ENCODE data around the gene OR52N5. TPM values are rescaled to one million over a fixed set of nuclear protein-coding genes. Genes with fewer than 3 reads are reported as not detected.

The OR52N5 gene
- polyA plus RNA-seq (2013, experiment 1 of 2), result not detected
- not detected for polyA plus RNA-seq (2013, experiment 2 of 2)

DNA sequence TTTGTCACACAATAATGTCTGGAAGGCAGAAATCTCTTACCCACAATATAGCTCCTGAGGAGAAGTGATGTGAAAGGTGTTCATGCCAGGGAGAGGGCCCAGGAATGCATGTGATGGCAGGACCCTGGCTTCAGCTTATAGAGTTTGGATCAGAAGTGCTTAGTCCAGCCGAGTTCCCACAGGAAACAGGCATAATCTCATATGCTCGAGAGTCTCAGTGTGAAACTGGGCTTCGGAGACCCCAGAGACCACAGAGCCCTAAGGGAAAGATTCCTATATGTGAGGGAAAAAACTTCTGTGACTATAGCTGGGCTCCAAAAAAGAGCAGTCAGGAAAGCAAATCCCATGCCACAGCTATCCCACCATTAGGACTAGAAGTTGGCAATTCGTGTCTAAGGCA is at the start of gene OR52N5:
TSS of gene OR52N5 (minus strand) at position 101 of the 400 bp plus-strand sequence. CDS start 4,721 bp downstream, outside the sequence.
- no peaks in the 10 kb centered on the region for H3K4me1 ChIP-seq (ENCODE audit: control insufficient read depth, insufficient read depth, low read length, poor library complexity, severe bottlenecking)
- no CpG with 5 or more reads among the region's 4 CpGs for WGBS, 2 experiments (ENCODE audit: insufficient coverage in 2 of 2)
- no peaks in the 10 kb centered on the region for H3K9me3 ChIP-seq (ENCODE audit: control insufficient read depth, low read length)
- H3K36me3 ChIP-seq (ENCODE audit: control insufficient read depth, insufficient read depth, low read length), result no peaks in the 10 kb centered on the region
- H3K4me3 ChIP-seq (ENCODE audit: extremely low read depth, insufficient read depth, low read length, poor library complexity, severe bottlenecking), result no peak within 1 kb of the TSS
- H3K27ac ChIP-seq (ENCODE audit: low read depth, low read length, severe bottlenecking), result no peak within 1 kb of the TSS

DNA sequence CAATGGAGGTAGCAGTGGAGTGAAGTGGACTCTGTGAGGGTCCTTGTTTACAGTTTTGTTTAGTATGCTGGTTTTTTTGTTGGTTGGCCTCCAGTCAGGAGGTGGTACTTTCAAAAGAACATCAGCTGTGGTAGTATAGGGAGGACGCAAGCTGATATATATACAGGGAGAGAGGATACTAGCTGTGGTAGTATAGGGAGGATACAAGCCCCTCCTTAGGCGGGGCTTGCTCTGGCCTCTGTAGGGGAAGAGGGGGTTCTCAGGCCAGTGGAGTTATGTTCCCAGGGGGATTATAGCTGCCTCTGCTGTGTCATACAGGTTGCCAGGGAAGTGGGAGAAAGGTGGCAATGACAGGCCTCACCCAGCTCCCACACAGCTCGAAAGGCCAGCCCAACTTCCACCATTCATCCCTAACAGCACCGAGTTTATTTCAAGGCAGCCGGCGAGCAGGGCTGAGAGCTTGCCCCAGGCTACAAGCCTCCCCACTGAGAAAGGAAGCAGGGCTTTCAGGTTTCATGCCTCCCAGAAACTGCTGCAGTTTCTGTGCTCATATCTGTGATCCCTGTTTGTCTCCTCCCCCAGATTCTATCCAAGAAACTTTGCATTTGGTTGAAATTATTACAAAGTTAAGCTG is 48.2 kb upstream of the OR52N5 start:
- H3K27ac ChIP-seq (ENCODE audit: low read depth, low read length, severe bottlenecking), result no peak overlapping the region
- H3K4me1 ChIP-seq (ENCODE audit: control insufficient read depth, insufficient read depth, low read length, poor library complexity, severe bottlenecking), result no peaks in the 10 kb centered on the region
- H3K4me3 ChIP-seq (ENCODE audit: extremely low read depth, insufficient read depth, low read length, poor library complexity, severe bottlenecking), result no peak overlapping the region
- H3K36me3 ChIP-seq (ENCODE audit: control insufficient read depth, insufficient read depth, low read length), result no peaks in the 10 kb centered on the region
- WGBS, 2 experiments (ENCODE audit: insufficient coverage in 2 of 2), result 42 to 100% methylated on average over 1 to 5 of the region's 6 CpGs
- H3K9me3 ChIP-seq (ENCODE audit: control insufficient read depth, low read length), result no peaks in the 10 kb centered on the region

DNA sequence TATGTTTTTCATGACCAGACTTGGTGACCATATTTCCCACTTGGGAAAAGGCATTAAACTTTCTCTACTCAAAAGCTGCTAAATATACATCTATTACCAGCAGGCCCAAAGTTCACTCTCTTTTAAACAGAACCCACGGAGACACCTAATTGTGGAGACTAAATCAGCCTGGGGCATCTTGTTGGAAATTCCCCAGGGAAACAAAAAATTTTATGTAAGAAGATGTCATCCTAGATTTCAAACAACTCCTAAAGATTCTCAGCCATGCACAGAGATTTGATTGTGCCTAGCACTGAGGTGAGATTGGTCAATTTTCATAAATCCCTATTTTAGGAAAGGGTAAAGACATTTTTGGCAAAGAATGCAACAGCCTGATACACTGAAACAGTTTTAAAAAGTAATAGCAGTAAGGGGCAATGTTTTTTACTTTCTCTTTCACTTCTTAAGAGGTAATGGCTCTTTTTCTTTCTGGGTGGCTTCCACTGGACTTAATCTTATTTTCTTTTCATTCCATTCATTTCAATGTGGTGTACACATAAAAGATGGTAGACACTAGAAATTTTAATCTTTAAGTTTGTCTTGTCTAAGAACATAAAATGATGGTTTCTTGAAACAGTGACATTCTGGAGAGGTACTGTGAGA is 35.2 kb upstream of the OR52N5 start:
- Histone ChIP-seq H3K36me3 (ENCODE audit: control insufficient read depth, insufficient read depth, low read length) (no peaks in the 10 kb centered on the region), H3K9me3 (ENCODE audit: control insufficient read depth, low read length) (no peaks in the 10 kb centered on the region), H3K4me3 (ENCODE audit: extremely low read depth, insufficient read depth, low read length, poor library complexity, severe bottlenecking) (no peak overlapping the region), H3K27ac (ENCODE audit: low read depth, low read length, severe bottlenecking) (no peak overlapping the region), H3K4me1 (ENCODE audit: control insufficient read depth, insufficient read depth, low read length, poor library complexity, severe bottlenecking) (no peaks in the 10 kb centered on the region)
- WGBS, 2 experiments (ENCODE audit: insufficient coverage in 2 of 2), result no CpG with 5 or more reads among the region's 1 CpG

DNA sequence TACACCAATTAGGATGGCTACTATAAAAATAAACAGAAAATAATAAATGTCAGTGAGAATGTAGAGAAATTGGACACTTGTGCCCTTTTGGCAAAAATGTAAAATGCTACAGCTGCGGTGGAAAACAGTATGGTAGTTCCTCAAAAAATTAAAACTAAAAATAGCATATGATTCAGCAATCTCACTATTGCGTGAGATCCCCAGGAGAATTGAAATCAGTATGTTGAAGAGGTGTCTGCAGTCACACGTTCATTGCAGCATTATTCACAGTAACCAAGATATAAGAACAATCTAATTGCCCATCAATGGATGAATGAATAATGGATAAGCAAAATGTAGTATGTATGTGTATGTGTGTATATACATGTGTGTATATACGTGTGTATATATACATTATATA is 32.4 kb upstream of the OR52N5 start:
- H3K4me1 ChIP-seq (ENCODE audit: control insufficient read depth, insufficient read depth, low read length, poor library complexity, severe bottlenecking), result no peaks in the 10 kb centered on the region
- no CpG with 5 or more reads among the region's 4 CpGs for WGBS, 2 experiments (ENCODE audit: insufficient coverage in 2 of 2)
- H3K36me3 ChIP-seq (ENCODE audit: control insufficient read depth, insufficient read depth, low read length), result no peaks in the 10 kb centered on the region
- H3K9me3 ChIP-seq (ENCODE audit: control insufficient read depth, low read length), result no peaks in the 10 kb centered on the region
- H3K27ac ChIP-seq (ENCODE audit: low read depth, low read length, severe bottlenecking), result no peak overlapping the region
- H3K4me3 ChIP-seq (ENCODE audit: extremely low read depth, insufficient read depth, low read length, poor library complexity, severe bottlenecking), result no peak overlapping the region

DNA sequence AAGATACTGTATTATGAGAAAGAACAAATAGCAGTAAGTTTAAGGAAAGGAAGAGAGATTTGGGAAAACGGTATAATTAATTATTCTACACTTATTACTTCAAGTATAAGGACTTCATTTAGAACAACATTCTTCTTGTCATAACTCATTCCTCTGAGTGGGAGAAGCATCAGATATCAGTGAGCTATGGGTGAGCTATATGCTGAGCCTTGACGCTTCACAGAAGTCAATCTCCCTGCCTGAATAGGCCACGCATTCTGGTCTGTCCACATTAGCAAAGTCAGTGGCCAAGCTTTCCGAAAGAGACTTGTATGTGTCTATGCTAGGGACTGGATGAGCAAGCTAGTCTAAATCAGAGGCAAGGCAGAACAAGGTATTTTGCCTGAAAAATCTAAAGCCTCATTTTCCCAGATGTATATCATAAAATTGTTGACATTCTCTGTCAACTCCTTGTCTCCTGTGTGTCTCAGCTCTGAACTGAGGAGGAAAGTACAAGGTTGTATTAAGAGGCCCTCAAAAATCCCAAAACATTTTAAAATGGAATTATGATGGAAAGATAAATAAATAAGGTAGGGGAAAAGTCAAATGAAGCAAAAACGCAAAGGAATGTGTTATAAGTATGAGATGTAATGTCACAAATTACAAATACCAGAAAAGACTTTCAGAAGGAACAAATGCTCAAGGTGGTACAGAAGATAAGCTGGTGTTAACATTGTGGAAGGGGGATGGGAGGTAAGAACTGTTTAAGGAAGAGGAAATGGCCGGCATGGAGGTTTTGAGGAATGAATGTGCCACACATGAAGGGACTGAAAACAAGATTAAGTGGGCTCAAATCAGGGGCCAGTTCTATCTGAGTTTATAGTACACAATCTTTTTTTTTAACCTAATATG is 27.0 kb upstream of the OR52N5 start:
- WGBS, 2 experiments (ENCODE audit: insufficient coverage in 2 of 2), result 90 to 91% methylated on average over 2 to 4 of the region's 6 CpGs
- no peaks in the 10 kb centered on the region for H3K36me3 ChIP-seq (ENCODE audit: control insufficient read depth, insufficient read depth, low read length)
- no peak overlapping the region for H3K27ac ChIP-seq (ENCODE audit: low read depth, low read length, severe bottlenecking)
- H3K4me3 ChIP-seq (ENCODE audit: extremely low read depth, insufficient read depth, low read length, poor library complexity, severe bottlenecking), result no peak overlapping the region
- no peaks in the 10 kb centered on the region for H3K4me1 ChIP-seq (ENCODE audit: control insufficient read depth, insufficient read depth, low read length, poor library complexity, severe bottlenecking)
- no peaks in the 10 kb centered on the region for H3K9me3 ChIP-seq (ENCODE audit: control insufficient read depth, low read length)

DNA sequence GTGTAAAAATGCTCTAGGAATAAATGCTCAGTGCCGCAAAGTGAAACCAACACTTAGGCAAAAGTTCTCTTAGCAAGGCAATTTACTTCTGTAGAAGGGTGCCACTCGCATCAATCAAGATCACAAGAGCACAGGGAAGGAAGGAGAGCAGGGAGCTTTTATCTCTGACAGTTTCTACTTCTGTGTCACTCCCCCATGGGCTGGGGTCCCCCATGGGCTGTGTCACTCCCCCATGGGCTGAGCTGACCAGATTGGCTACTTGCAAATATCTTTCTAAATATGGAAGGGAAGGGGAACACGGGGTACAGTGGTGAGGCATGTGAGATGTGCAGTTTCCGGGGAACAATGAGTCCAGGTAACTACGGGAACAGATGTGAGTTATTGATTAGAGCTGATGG is 26.0 kb upstream of the OR52N5 start:
- Histone ChIP-seq H3K27ac (ENCODE audit: low read depth, low read length, severe bottlenecking) (no peak overlapping the region), H3K4me3 (ENCODE audit: extremely low read depth, insufficient read depth, low read length, poor library complexity, severe bottlenecking) (no peak overlapping the region), H3K36me3 (ENCODE audit: control insufficient read depth, insufficient read depth, low read length) (no peaks in the 10 kb centered on the region), H3K9me3 (ENCODE audit: control insufficient read depth, low read length) (no peaks in the 10 kb centered on the region), H3K4me1 (ENCODE audit: control insufficient read depth, insufficient read depth, low read length, poor library complexity, severe bottlenecking) (no peaks in the 10 kb centered on the region)
- WGBS, 2 experiments (ENCODE audit: insufficient coverage in 2 of 2), result 90 to 92% methylated on average over 4 to 5 of the region's 5 CpGs

DNA sequence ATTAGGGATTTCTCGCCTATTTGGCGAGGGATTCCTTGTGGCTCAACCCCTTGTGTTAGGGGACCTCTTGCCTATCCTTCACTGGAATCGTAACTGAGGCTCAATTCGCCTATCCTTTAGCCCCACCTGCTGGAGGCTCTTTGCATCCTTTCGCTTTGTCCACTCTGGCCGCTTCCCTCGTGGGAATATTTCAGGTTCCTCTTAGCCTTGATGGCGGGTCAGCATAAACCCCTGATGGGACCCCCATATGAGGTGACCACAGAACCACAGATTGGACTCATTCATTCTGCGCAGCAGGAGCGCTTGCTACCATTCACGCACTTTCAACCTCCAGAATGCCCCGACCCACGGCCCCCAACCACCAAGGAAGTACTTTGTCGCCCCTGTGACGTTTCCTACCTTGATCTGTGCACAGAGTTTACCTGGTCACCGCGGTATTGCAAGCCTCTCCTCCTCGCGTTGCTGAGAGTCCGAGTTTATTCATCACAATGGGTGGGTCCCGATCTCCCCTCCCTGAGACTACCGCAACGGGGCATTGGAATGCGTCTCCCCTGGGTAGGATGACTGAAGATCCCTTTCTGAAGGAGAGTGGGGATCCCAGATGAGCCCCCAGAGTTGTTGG is 25.5 kb upstream of the OR52N5 start, which contains the start of gene OR52N2:
TSS of gene OR52N2 (plus strand) at position 425 of the 622 bp plus-strand sequence. CDS start 11,412 bp downstream, outside the sequence.
- no peaks in the 10 kb centered on the region for H3K4me1 ChIP-seq (ENCODE audit: control insufficient read depth, insufficient read depth, low read length, poor library complexity, severe bottlenecking)
- no peak within 1 kb of the TSS for H3K27ac ChIP-seq (ENCODE audit: low read depth, low read length, severe bottlenecking)
- 68 to 69% methylated on average over 22 of the region's 24 CpGs for WGBS, 2 experiments (ENCODE audit: insufficient coverage in 2 of 2)
- no peaks in the 10 kb centered on the region for H3K36me3 ChIP-seq (ENCODE audit: control insufficient read depth, insufficient read depth, low read length)
- H3K4me3 ChIP-seq (ENCODE audit: extremely low read depth, insufficient read depth, low read length, poor library complexity, severe bottlenecking), result no peak within 1 kb of the TSS
- H3K9me3 ChIP-seq (ENCODE audit: control insufficient read depth, low read length), result no peaks in the 10 kb centered on the region

DNA sequence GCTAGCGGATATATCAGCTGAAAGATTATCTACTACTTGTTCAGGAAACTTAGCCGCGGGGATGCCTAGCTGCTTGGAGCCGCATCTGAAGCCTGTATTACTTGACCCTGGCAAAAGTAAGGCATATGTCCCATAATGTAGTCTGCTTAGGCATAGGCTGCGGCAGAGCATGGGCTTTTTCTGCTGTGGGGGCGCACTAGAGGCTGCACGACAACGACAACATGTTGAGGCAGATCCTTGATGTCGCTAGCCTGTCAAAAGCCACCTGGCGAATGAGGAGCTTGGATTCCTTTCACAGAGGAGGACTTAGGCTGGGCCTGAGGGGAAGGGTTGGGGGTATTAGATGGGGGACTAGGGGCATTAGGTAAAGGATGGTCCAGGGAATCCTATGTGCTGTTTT is 24.4 kb upstream of the OR52N5 start:
- Histone ChIP-seq H3K4me3 (ENCODE audit: extremely low read depth, insufficient read depth, low read length, poor library complexity, severe bottlenecking) (no peak overlapping the region), H3K27ac (ENCODE audit: low read depth, low read length, severe bottlenecking) (no peak overlapping the region), H3K36me3 (ENCODE audit: control insufficient read depth, insufficient read depth, low read length) (no peaks in the 10 kb centered on the region), H3K9me3 (ENCODE audit: control insufficient read depth, low read length) (no peaks in the 10 kb centered on the region), H3K4me1 (ENCODE audit: control insufficient read depth, insufficient read depth, low read length, poor library complexity, severe bottlenecking) (no peaks in the 10 kb centered on the region)
- 73 to 82% methylated on average over 9 to 10 of the region's 10 CpGs for WGBS, 2 experiments (ENCODE audit: insufficient coverage in 2 of 2)

DNA sequence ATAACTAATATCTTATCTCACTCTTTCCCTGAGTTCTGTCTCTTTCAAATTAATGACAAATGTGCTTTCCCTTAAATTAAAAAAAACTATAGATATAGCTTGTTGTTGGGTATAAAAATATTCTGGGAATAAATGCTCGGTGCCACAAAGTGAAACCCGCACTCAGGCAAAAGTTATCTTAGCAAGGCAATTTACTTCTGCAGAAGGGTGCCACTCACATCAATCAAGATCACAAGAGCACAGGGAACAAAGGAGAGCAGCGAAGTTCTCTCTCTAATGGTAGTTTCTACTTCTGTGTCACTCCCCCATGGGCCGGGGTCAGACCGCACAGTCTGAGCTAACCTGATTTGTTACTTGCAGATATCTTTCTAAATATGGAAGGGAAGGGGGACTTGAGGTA is 20.8 kb upstream of the OR52N5 start:
- Histone ChIP-seq H3K27ac (ENCODE audit: low read depth, low read length, severe bottlenecking) (no peak overlapping the region), H3K36me3 (ENCODE audit: control insufficient read depth, insufficient read depth, low read length) (no peaks in the 10 kb centered on the region), H3K9me3 (ENCODE audit: control insufficient read depth, low read length) (no peaks in the 10 kb centered on the region), H3K4me1 (ENCODE audit: control insufficient read depth, insufficient read depth, low read length, poor library complexity, severe bottlenecking) (no peaks in the 10 kb centered on the region), H3K4me3 (ENCODE audit: extremely low read depth, insufficient read depth, low read length, poor library complexity, severe bottlenecking) (no peak overlapping the region)
- WGBS, 2 experiments (ENCODE audit: insufficient coverage in 2 of 2), result 83 to 100% methylated on average over 1 to 2 of the region's 5 CpGs

DNA sequence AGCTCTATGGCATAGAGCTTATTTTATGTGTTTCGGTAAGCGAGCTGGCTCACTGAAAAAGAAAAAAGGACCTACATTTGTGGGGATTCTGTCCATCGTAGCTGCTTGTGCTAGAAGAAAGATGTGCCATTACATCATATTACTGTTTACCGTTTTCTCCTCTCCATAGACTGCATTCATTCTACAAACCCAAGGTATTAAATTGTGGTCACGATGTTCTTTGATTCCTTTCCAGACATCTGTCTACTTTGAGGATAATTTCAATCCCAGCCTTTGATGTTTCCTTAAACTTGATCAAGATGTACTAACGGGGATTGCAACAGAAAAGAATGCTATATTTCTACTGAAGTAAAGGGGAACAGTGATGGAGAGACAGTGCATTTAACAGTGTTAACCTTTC is 13.4 kb upstream of the OR52N5 start:
- Histone ChIP-seq H3K9me3 (ENCODE audit: control insufficient read depth, low read length) (no peaks in the 10 kb centered on the region), H3K4me3 (ENCODE audit: extremely low read depth, insufficient read depth, low read length, poor library complexity, severe bottlenecking) (no peak overlapping the region), H3K27ac (ENCODE audit: low read depth, low read length, severe bottlenecking) (no peak overlapping the region), H3K4me1 (ENCODE audit: control insufficient read depth, insufficient read depth, low read length, poor library complexity, severe bottlenecking) (no peaks in the 10 kb centered on the region), H3K36me3 (ENCODE audit: control insufficient read depth, insufficient read depth, low read length) (no peaks in the 10 kb centered on the region)
- 80 to 83% methylated on average over 1 to 2 of the region's 6 CpGs for WGBS, 2 experiments (ENCODE audit: insufficient coverage in 2 of 2)
